MM.1S (cell line): ENCODE results near the gene SLX9.

Experiments used
- DNase-seq: peaks from one replicate; pipeline ENCODE4 v3.0.0-alpha.2; 2015
- H2AFZ ChIP-seq: fragments of 300-600 bp; sonication (generic); 2 replicates; pipeline ENCODE4 v1.6.0; 2016; ENCODE audit warnings: antibody characterized with exemption, low read length
- H3F3A ChIP-seq: fragments of 300-600 bp; sonication (generic); 2 replicates; pipeline ENCODE4 v1.6.1; 2016; ENCODE audit warnings: mild to moderate bottlenecking, antibody characterized with exemption, low read length, moderate library complexity, mixed read lengths; ENCODE audit not compliant: insufficient read depth
- H3K27ac ChIP-seq: fragments of 300-600 bp; sonication (generic); 2 replicates; pipeline ENCODE4 v1.5.1; 2016; ENCODE audit warnings: mild to moderate bottlenecking, low read length
- H3K27me3 ChIP-seq: fragments of 300-600 bp; sonication (generic); replicated peaks from 2 replicates; pipeline ENCODE4 v1.6.0; 2016; ENCODE audit warnings: low read length; ENCODE audit not compliant: insufficient read depth
- H3K36me3 ChIP-seq: fragments of 300-600 bp; sonication (generic); replicated peaks from 2 replicates; pipeline ENCODE4 v1.6.1; 2016; ENCODE audit warnings: mild to moderate bottlenecking, low read length, mixed read lengths; ENCODE audit not compliant: insufficient read depth
- H3K4me1 ChIP-seq: fragments of 300-600 bp; sonication (generic); 2 replicates; pipeline ENCODE4 v1.6.1; 2016; ENCODE audit warnings: low read length, mixed read lengths
- H3K4me2 ChIP-seq: fragments of 300-600 bp; sonication (generic); 2 replicates; pipeline ENCODE4 v1.6.0; 2016; ENCODE audit warnings: low read depth, low read length
- H3K4me3 ChIP-seq: fragments of 300-600 bp; sonication (generic); 2 replicates; pipeline ENCODE4 v1.5.1; 2016; ENCODE audit warnings: low read length, mixed read lengths
- H3K79me2 ChIP-seq: fragments of 300-600 bp; sonication (generic); 2 replicates; pipeline ENCODE4 v1.6.1; 2016; ENCODE audit warnings: mixed run types, low read length, mixed read lengths
- H3K9ac ChIP-seq: fragments of 300-600 bp; sonication (generic); 2 replicates; pipeline ENCODE4 v1.6.1; 2016; ENCODE audit warnings: low read length, mixed read lengths
- H3K9me2 ChIP-seq: fragments of 300-600 bp; sonication (generic); replicated peaks from 2 replicates; pipeline ENCODE4 v1.6.1; 2016; ENCODE audit warnings: mild to moderate bottlenecking, low read length, mixed read lengths; ENCODE audit not compliant: insufficient read depth
- H3K9me3 ChIP-seq: fragments of 300-600 bp; sonication (generic); replicated peaks from 2 replicates; pipeline ENCODE4 v1.6.1; 2016; ENCODE audit warnings: mild to moderate bottlenecking, low read length, mixed read lengths; ENCODE audit not compliant: insufficient read depth
- H4K20me1 ChIP-seq: fragments of 300-600 bp; sonication (generic); 2 replicates; pipeline ENCODE4 v1.6.1; 2016; ENCODE audit warnings: mild to moderate bottlenecking, low read length, moderate library complexity, mixed read lengths; ENCODE audit not compliant: insufficient read depth
- EZH2 ChIP-seq: fragments of 300-600 bp; sonication (generic); optimal IDR thresholded peaks from 2 replicates; pipeline ENCODE3; 2017; ENCODE audit warnings: low read depth, mild to moderate bottlenecking, antibody characterized with exemption, low read length, mixed read lengths
- EZH2phosphoT487 ChIP-seq: fragments of 300-600 bp; sonication (generic); IDR thresholded peaks from 2 replicates; pipeline ENCODE4 v1.6.1; 2018; ENCODE audit warnings: antibody characterized with exemption, low read length
- TF ChIP-seq, protein P1 (sequence below): fragments of 300-600 bp; sonication (generic); IDR thresholded peaks from 2 replicates; pipeline ENCODE4 v1.5.1; 2016; ENCODE audit warnings: antibody characterized with exemption, low read length, mixed read lengths

SLX9 gene

DNA sequence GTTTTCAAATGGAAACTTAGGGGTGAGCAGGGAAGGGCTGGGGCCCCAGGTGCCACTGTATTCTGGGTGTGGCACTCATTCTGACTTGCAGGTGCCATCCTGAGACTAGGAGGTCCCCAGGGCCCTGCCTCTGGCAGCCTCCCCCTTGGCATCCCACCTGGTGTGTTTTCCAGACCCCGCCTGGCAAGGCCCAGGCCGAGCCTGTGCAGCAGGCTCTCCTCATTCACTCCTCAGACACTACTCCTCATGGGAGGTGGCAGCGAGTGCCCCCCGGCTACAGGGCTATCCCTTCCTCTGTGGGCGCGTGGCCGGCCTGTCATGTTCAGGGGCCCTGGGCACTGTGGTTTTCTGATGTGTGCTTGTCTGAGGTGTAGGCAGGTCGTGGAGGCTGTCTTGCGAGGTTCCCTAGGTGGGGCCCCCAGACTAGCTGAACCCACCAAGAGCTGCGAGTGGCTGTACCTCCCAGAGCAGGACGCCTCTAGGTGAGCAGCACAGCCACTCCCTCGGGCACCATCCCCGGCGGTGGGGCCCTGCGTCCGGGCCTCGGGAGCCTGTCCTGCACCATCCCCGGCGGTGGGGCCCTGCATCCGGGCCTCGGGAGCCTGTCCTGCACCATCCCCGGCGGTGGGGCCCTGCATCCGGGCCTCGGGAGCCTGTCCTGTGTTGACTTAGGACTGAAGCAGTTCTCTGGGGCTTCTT, 13.2 kb downstream of the SLX9 start:
- H3K27ac ChIP-seq: no peak overlapping the region
- H4K20me1 ChIP-seq: peaks cover 10% of the 10 kb centered on the region
- no peaks in the 10 kb centered on the region for H3K27me3 ChIP-seq
- peaks cover 7% of the 10 kb centered on the region; the same call in 1 of the 2 replicates for H3K36me3 ChIP-seq
- H3K9ac ChIP-seq: no peak overlapping the region
- no peaks in the 10 kb centered on the region for H3K4me1 ChIP-seq
- H3F3A ChIP-seq: no peaks in the 10 kb centered on the region
- H3K79me2 ChIP-seq: peaks cover 68% of the 10 kb centered on the region
- no peak overlapping the region for H3K4me2 ChIP-seq
- TF ChIP-seq, protein P1, sequence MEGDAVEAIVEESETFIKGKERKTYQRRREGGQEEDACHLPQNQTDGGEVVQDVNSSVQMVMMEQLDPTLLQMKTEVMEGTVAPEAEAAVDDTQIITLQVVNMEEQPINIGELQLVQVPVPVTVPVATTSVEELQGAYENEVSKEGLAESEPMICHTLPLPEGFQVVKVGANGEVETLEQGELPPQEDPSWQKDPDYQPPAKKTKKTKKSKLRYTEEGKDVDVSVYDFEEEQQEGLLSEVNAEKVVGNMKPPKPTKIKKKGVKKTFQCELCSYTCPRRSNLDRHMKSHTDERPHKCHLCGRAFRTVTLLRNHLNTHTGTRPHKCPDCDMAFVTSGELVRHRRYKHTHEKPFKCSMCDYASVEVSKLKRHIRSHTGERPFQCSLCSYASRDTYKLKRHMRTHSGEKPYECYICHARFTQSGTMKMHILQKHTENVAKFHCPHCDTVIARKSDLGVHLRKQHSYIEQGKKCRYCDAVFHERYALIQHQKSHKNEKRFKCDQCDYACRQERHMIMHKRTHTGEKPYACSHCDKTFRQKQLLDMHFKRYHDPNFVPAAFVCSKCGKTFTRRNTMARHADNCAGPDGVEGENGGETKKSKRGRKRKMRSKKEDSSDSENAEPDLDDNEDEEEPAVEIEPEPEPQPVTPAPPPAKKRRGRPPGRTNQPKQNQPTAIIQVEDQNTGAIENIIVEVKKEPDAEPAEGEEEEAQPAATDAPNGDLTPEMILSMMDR: no peak
- TF ChIP-seq EZH2: no peak
- no peak for TF ChIP-seq EZH2phosphoT487
- no peak overlapping the region for H2AFZ ChIP-seq
- no peaks in the 10 kb centered on the region for H3K9me2 ChIP-seq
- no peak for DNase-seq
- H3K9me3 ChIP-seq: no peaks in the 10 kb centered on the region
- no peak overlapping the region for H3K4me3 ChIP-seq

DNA sequence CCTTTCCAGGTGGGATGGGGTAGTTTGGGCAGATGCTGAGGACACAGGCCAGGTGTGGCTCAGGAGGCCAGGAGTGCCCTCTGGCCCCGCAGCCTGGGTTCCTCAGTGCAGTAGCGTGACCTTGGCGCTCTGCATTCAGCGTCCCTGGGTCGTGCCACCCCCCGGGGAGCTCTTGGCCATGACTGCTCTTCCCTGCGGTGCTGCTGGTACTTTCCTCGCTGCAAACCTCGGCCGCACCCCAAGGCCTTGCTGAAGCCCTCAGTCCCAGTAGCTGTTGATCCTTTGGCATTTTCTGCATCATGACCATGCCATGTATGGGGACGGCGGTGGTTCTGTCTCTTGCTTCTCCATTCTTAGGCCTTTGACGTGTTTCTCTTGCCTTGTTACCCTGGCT, 13.8 kb downstream of the SLX9 start:
- Histone ChIP-seq H3K9ac (no peak overlapping the region), H3K27ac (no peak overlapping the region), H3K4me1 (no peaks in the 10 kb centered on the region), H3K79me2 (peaks cover 67% of the 10 kb centered on the region), H3K4me2 (no peak overlapping the region), H4K20me1 (peaks cover 10% of the 10 kb centered on the region), H3K9me3 (no peaks in the 10 kb centered on the region), H3K36me3 (peaks cover 7% of the 10 kb centered on the region; the same call in 1 of the 2 replicates), H3K27me3 (no peaks in the 10 kb centered on the region), H2AFZ (no peak overlapping the region), H3F3A (no peaks in the 10 kb centered on the region), H3K9me2 (no peaks in the 10 kb centered on the region), H3K4me3 (no peak overlapping the region)
- no peak for DNase-seq
- no peak for TF ChIP-seq EZH2
- TF ChIP-seq, protein P1: no peak

DNA sequence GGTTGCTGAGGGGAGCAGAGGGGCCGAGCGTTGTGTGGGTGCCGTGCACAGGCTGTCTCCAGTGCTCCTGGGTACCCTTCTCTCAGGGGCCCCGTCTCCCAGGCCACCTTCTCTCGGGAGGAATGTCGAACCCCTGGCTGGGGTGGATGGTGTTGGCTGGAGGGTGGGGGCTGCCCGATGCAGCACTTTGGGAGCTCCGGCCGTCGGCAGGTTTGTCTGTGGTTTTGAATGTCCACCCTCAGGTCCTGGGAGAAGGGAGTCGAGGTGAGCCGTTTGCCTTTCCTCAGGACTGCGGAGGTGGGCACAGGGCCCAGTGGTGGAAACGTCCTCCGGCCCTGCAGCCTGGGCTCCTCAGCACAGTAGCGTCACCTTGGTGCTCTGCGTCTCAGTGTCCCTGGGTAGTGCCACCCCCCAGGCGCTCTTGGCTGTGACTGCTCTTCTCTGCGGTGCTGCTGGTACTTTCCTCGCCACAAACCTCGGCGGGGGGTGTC, 14.5 kb downstream of the SLX9 start:
- H3K4me3 ChIP-seq: no peak overlapping the region
- no peaks in the 10 kb centered on the region for H3K9me3 ChIP-seq
- peaks cover 61% of the 10 kb centered on the region for H3K79me2 ChIP-seq
- H3F3A ChIP-seq: no peaks in the 10 kb centered on the region
- no peak overlapping the region for H2AFZ ChIP-seq
- no peak overlapping the region for H3K27ac ChIP-seq
- H3K9ac ChIP-seq: no peak overlapping the region
- no peaks in the 10 kb centered on the region for H3K4me1 ChIP-seq
- H3K36me3 ChIP-seq: peaks cover 7% of the 10 kb centered on the region; the same call in 1 of the 2 replicates
- H3K9me2 ChIP-seq: no peaks in the 10 kb centered on the region
- DNase-seq: no peak
- TF ChIP-seq, protein P1: no peak
- no peak for TF ChIP-seq EZH2
- no peak for TF ChIP-seq EZH2phosphoT487
- no peak overlapping the region for H3K4me2 ChIP-seq
- peaks cover 4% of the 10 kb centered on the region for H4K20me1 ChIP-seq
- no peaks in the 10 kb centered on the region for H3K27me3 ChIP-seq
